GM18505 (cell line): ENCODE measurements around the gene PGM1.
A peak's percentile ranks its signal among the peaks of the same experiment; 100 is the strongest.

ENCODE experiments used
- ATAC-seq: cut with Tn5 transposase; IDR thresholded peaks from one replicate; pipeline ENCODE4 v1.9.1; 2021; ENCODE audit not compliant: unreplicated experiment
- POLR2A ChIP-seq: IDR thresholded peaks from 4 replicates; pipeline ENCODE4 v1.6.1; 2011; ENCODE audit warnings: borderline replicate concordance; ENCODE audit not compliant: insufficient read depth, insufficient read length; ENCODE audit errors: extremely low read depth

PGM1 gene

GRCh38 chr1:63611231-63611630 is 18.0 kb downstream of the PGM1 start:
- TF ChIP-seq POLR2A = no peak
- no peak for ATAC-seq

DNA sequence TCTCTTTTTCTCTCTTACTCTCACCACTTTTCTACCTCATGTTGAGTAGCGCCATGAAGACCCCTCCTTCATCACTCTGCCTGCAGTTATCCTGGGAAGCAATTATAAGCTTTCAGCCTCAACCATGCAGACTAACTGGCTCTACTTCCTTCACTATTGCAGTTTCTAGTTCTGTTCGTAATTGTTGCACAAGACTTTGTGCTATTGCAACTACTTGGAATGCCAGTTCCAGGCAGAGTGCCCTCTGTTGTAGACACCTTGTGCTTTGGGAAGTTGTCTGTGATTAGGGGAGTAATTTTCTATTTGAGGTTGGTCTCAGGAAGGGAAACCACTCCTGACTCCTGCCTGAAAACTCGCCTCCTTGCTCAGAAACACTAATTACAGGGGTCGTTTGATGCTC is 19.4 kb downstream of the PGM1 start:
- TF ChIP-seq POLR2A = no peak
- ATAC-seq = no peak

GRCh38 chr1:63612971-63613370 is 19.8 kb downstream of the PGM1 start:
- ATAC-seq = no peak

GRCh38 chr1:63615768-63616420 is 22.7 kb downstream of the PGM1 start:
- ATAC-seq = peak; percentile 50
- no peak for TF ChIP-seq POLR2A

More at GRCh38 chr1:63612971-63613370, 19.8 kb downstream of the PGM1 start:
- no peak for TF ChIP-seq POLR2A

DNA sequence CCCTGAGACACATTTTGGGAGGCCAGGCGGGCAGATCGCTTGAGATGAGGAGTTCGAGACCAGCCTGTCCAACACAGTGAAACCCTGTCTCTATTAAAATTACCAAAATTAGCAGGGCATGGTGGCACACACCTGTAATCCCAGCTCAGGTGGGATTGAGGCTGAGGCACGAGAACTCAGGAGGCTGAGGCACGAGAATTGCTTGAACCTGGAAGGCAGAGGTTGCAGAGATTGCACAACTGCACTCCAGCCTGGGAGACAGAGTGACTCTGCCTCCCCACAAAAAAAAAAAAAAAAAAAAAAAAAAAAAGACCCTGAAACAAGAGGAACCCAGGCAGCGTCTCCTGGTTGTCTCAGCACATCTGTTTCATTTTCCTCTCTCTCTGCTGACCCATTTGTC is 24.2 kb downstream of the PGM1 start:
- no peak for ATAC-seq
- no peak for TF ChIP-seq POLR2A

GRCh38 chr1:63618011-63618410 is 24.8 kb downstream of the PGM1 start:
- no peak for ATAC-seq
- no peak for TF ChIP-seq POLR2A

DNA sequence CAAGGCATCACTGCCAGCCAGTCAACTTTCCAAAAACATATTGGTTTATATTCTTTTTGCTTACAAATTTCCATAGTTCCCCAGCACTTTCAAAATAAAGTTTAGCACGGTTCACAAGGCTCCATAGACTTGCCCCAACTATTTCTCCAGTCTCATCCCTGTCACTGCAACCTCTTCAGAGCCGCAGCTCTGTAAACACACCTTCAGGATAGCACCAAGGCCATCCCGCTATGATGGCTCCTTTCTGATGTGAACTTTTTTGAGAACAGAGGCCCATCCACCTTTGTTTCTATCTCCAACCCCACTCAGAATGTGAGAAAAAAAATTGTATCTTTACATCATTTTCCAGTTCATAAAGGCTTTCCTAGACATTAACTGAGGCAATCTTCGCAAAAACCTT is 26.3 kb downstream of the PGM1 start:
- no peak for ATAC-seq
- TF ChIP-seq POLR2A = no peak

DNA sequence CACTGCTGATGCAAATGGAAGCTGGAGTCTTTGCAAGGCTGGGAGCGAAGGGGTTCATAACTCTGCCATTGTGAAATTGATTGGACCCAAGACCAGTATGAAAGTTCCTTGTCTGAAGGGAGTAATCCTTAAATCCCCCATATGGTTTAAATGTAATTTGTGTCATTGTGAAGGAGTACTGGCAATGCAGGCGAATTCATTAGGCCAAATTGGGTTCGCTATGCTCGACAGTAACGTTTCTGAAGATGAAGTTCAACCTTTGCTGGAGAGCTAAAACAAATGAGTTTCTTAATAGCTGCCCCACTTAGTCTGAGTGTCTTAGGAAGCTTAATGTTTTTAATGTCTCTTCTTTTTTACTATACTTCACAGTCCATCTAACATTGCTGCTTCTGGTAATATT is 27.5 kb downstream of the PGM1 start:
- TF ChIP-seq POLR2A = no peak
- no peak for ATAC-seq

- ATAC-seq = no peak
- no peak for TF ChIP-seq POLR2A
These were observed 27.9 kb downstream of the PGM1 start for GRCh38 chr1:63621075-63621474.

- no peak for ATAC-seq
- TF ChIP-seq POLR2A = no peak
These were observed 28.5 kb downstream of the PGM1 start for GRCh38 chr1:63621698-63622097.

- no peak for ATAC-seq
- TF ChIP-seq POLR2A = no peak
These were observed 29.8 kb downstream of the PGM1 start for GRCh38 chr1:63622849-63623566.

GRCh38 chr1:63623952-63624351 is 30.7 kb downstream of the PGM1 start:
- no peak for ATAC-seq
- TF ChIP-seq POLR2A = no peak

- no peak for ATAC-seq
- no peak for TF ChIP-seq POLR2A
These were observed 31.7 kb downstream of the PGM1 start for GRCh38 chr1:63624911-63625310.

DNA sequence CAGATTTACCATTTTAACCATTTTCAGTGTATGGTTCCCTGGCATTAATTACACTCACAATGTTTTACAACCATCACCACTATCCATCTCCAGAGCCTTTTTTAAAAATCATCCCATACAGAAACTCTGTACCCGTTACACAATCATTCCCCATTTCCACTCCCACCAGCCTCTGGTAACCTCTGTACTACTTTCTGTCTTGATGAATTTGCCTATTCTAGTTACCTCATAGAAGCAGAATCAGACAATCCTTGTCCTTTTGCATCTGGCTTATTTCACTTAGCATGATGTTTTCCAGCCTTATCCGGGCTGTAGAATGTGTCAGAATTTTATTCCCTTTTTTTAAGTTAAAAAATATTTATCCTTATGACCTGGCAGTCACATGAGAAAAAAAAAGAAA is 33.0 kb downstream of the PGM1 start:
- no peak for ATAC-seq
- TF ChIP-seq POLR2A = no peak
